Mammary epithelial cell (primary cell): ENCODE results near the gene CDC42EP1.

Experiments
- EZH2 ChIP-seq: IDR thresholded peaks from 2 replicates; pipeline ENCODE4 v1.6.1; 2012; ENCODE audit warnings: low read length, inconsistent platforms, borderline replicate concordance
- TF ChIP-seq, protein P1 (sequence below), 2 donors: IDR thresholded peaks in 1 of 2; conservative IDR thresholded peaks in 1 of 2; 2 replicates each; pipeline ENCODE4 v1.5.1; 2011 to 2012; ENCODE audit warnings: inconsistent platforms in 2 of 2, low read length in 2 of 2, mild to moderate bottlenecking in 2 of 2, control low read depth in 1 of 2, low read depth in 1 of 2; ENCODE audit not compliant: insufficient read depth in 1 of 2; ENCODE audit errors: extremely low read depth in 1 of 2

DNA sequence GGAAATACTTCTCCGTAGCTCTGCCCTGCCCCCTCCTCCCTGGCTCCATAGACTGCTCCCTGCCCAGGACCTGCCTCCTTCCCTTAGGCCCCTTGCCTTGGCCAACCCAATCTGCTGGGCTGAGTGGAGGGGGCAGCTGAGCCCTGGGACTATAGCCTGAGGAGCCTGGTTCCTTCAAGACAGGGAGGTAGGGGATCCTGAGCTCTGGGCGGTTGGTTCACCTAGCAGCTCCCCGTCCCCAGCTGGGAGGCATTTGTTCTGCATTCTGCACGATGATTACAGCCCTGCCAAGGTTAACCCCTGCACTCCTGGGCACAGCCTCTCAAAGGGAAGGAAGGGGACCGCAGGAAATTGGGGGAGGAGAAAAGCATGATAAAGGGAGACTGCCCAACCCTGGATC lies 3.6 kb upstream of the CDC42EP1 start:
- no peak for TF ChIP-seq EZH2
- TF ChIP-seq, protein P1, sequence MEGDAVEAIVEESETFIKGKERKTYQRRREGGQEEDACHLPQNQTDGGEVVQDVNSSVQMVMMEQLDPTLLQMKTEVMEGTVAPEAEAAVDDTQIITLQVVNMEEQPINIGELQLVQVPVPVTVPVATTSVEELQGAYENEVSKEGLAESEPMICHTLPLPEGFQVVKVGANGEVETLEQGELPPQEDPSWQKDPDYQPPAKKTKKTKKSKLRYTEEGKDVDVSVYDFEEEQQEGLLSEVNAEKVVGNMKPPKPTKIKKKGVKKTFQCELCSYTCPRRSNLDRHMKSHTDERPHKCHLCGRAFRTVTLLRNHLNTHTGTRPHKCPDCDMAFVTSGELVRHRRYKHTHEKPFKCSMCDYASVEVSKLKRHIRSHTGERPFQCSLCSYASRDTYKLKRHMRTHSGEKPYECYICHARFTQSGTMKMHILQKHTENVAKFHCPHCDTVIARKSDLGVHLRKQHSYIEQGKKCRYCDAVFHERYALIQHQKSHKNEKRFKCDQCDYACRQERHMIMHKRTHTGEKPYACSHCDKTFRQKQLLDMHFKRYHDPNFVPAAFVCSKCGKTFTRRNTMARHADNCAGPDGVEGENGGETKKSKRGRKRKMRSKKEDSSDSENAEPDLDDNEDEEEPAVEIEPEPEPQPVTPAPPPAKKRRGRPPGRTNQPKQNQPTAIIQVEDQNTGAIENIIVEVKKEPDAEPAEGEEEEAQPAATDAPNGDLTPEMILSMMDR (conservative IDR thresholded peaks at IDR 0.05 in 1 of 2, IDR thresholded peaks at IDR 0.05 in 1 of 2; ENCODE audit: extremely low read depth in 1 of 2, insufficient read depth in 1 of 2, low read depth in 1 of 2, low read length in 2 of 2): no peak
